Progenitor cell of endocrine pancreas (in vitro differentiated cells): Measurements from ENCODE around the gene CARS2. TPM values are rescaled to one million over a fixed set of nuclear protein-coding genes. Genes with fewer than 3 reads are reported as not detected.

Experiments
- DNase-seq: peaks from one replicate; pipeline ENCODE4 v3.0.0; 2021; ENCODE audit warnings: low spot score; ENCODE audit not compliant: unreplicated experiment
- H3K27ac Mint-ChIP-seq: 2 replicates; pipeline ENCODE4 v1.8.0; 2021; ENCODE audit warnings: mild to moderate bottlenecking, moderate library complexity, mixed read lengths
- H3K27me3 Mint-ChIP-seq: 2 replicates; pipeline ENCODE4 v1.8.0; 2021; ENCODE audit warnings: mixed read lengths
- H3K36me3 Mint-ChIP-seq: 2 replicates; pipeline ENCODE4 v1.8.0; 2022; ENCODE audit warnings: mixed read lengths; ENCODE audit not compliant: insufficient read depth
- H3K4me1 Mint-ChIP-seq: 2 replicates; pipeline ENCODE4 v1.8.0; 2021; ENCODE audit warnings: low read depth, mixed read lengths
- H3K4me3 Mint-ChIP-seq: 2 replicates; pipeline ENCODE4 v1.8.0; 2021; ENCODE audit warnings: low read depth, mild to moderate bottlenecking, moderate library complexity, mixed read lengths
- H3K9me3 Mint-ChIP-seq: 2 replicates; pipeline ENCODE4 v1.8.0; 2021; ENCODE audit warnings: low read depth, mixed read lengths
- total RNA-seq: library from RNA; stranded (reverse); gene quantifications from 2 replicates; pipeline ENCODE4 v1.2.1, GENCODE V29; 2021
- TF ChIP-seq, protein P1 (sequence below): fragments of 200-600 bp; sonication (generic); IDR thresholded peaks from one replicate; pipeline ENCODE4 v1.5.0; 2021; ENCODE audit warnings: antibody characterized with exemption, mild to moderate bottlenecking; ENCODE audit not compliant: unreplicated experiment

Gene CARS2
- total RNA-seq, 1 donor from 2014 or later: 90.4 TPM

DNA sequence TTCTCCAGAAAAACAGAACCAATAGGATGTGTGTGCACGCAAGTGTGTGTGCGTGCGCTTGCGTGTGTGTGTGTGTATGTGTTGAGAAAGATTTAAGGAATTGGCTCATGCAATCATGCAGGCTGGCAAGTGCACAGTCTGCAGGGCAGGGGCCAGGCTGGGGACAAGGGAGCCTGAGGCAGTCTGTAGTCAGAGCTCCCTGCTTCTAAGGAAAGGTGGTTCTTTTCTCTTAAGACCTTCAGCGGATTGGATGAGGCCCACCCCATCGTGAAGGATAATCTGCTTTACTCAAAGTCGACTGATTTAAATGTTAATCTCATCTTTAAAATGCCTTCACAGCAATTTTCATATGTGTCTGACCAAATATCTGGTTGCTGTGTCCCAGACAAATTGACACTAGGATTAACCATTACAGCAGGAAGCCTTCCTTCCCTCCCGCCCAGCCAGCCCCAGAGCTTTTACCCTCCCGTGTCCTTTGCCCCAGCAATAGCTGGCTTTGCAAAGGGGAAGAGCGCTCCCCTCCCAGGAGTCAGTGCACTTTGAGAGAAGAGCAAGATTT, 105.6 kb downstream of the CARS2 start:
- H3K27ac Mint-ChIP-seq: no peak overlapping the region
- peaks cover 2% of the 10 kb centered on the region for H3K36me3 Mint-ChIP-seq
- H3K27me3 Mint-ChIP-seq: no peaks in the 10 kb centered on the region
- H3K4me1 Mint-ChIP-seq: peaks cover 3% of the 10 kb centered on the region
- TF ChIP-seq, protein P1, sequence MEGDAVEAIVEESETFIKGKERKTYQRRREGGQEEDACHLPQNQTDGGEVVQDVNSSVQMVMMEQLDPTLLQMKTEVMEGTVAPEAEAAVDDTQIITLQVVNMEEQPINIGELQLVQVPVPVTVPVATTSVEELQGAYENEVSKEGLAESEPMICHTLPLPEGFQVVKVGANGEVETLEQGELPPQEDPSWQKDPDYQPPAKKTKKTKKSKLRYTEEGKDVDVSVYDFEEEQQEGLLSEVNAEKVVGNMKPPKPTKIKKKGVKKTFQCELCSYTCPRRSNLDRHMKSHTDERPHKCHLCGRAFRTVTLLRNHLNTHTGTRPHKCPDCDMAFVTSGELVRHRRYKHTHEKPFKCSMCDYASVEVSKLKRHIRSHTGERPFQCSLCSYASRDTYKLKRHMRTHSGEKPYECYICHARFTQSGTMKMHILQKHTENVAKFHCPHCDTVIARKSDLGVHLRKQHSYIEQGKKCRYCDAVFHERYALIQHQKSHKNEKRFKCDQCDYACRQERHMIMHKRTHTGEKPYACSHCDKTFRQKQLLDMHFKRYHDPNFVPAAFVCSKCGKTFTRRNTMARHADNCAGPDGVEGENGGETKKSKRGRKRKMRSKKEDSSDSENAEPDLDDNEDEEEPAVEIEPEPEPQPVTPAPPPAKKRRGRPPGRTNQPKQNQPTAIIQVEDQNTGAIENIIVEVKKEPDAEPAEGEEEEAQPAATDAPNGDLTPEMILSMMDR: no peak
- peaks cover 5% of the 10 kb centered on the region for H3K9me3 Mint-ChIP-seq
- DNase-seq: no peak
- H3K4me3 Mint-ChIP-seq: no peak overlapping the region

- H3K27me3 Mint-ChIP-seq: no peaks in the 10 kb centered on the region
- no peaks in the 10 kb centered on the region for H3K36me3 Mint-ChIP-seq
- TF ChIP-seq, protein P1: no peak
- no peak overlapping the region for H3K27ac Mint-ChIP-seq
- H3K9me3 Mint-ChIP-seq: no peaks in the 10 kb centered on the region
- peaks cover 2% of the 10 kb centered on the region for H3K4me1 Mint-ChIP-seq
- no peak for DNase-seq
- no peak overlapping the region for H3K4me3 Mint-ChIP-seq
These were observed 108.8 kb downstream of the CARS2 start for GRCh38 chr13:110597041-110597689.

DNA sequence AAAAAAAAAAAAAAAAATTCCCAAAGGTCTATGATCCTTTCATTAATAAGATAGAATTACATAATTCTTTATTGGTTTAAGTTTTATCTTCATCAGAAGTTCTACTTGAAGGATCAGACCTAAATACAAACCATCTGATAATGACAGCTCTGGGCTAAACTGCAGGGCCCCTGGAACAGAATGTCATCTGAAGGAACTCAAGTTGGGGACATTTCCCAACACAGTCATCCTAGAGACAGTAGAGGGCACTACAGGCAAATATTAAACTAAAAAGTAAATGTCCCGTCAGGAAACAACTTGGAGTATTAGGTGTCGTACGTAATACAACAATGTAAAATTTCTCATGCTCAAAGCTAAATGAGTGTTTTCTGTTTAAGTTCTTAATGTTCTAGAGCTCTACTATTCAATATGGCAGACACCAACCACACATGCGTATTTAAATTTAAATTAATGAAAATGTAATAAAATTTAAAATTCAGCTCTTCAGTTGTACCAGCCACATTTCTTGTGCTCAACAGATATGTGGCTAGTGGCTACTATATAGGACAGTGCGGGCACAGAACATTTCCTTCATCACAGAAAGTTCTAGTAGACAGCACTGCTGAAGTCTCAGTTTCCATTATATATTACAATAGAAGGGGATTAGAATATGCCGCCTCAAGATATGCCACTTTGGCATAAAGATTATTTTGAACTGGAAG, 112.3 kb downstream of the CARS2 start:
- H3K4me1 Mint-ChIP-seq: no peaks in the 10 kb centered on the region
- H3K27me3 Mint-ChIP-seq: no peaks in the 10 kb centered on the region
- TF ChIP-seq, protein P1: peak; percentile 62
- H3K9me3 Mint-ChIP-seq: no peaks in the 10 kb centered on the region
- H3K27ac Mint-ChIP-seq: no peak overlapping the region
- no peaks in the 10 kb centered on the region for H3K36me3 Mint-ChIP-seq
- no peak overlapping the region for H3K4me3 Mint-ChIP-seq
- DNase-seq: no peak

GRCh38 chr13:110592665-110593064, 113.3 kb downstream of the CARS2 start:
- Mint-ChIP-seq H3K27me3 (no peaks in the 10 kb centered on the region), H3K4me3 (no peak overlapping the region), H3K36me3 (no peaks in the 10 kb centered on the region), H3K27ac (no peak overlapping the region), H3K4me1 (no peaks in the 10 kb centered on the region), H3K9me3 (peaks cover 7% of the 10 kb centered on the region)
- DNase-seq: no peak
- TF ChIP-seq, protein P1: no peak

Other genes starting within 250 kb of the CARS2 start
- gene RAB20, start 144.4 kb downstream of the CARS2 start, total RNA-seq: 3.8 and 4.0 TPM in 2 replicates
- 32.4 and 34.2 TPM in 2 replicates for gene NAXD, start 90.6 kb downstream of the CARS2 start, total RNA-seq
- gene ING1, start 7.6 kb upstream of the CARS2 start, total RNA-seq: 18.5 and 20.7 TPM in 2 replicates
- 228 and 235 TPM in 2 replicates for gene ANKRD10, start 209.0 kb upstream of the CARS2 start, total RNA-seq